SK-N-SH (cell line): ENCODE data around the gene MTRF1. TPM values are rescaled to one million over a fixed set of nuclear protein-coding genes. Genes with fewer than 3 reads are reported as not detected.

Experiments
- CTCF ChIA-PET: fragments of 300-600, 350-600 bp; formaldehyde crosslinking; extraction: SDS; loops from one replicate; lab custom pipeline; 2021; lab: Yijun Ruan, JAX
- POLR2A ChIA-PET: fragments of 350-600 bp; sonication (Branson Sonifier 250); formaldehyde crosslinking; extraction: SDS; loops from one replicate; lab custom pipeline; 2020; ENCODE audit warnings: antibody characterized with exemption, inconsistent platforms; lab: Yijun Ruan, JAX
- DNase-seq: peaks from one replicate; pipeline ENCODE4 v3.0.0; 2012
- H2AFZ ChIP-seq: fragments of 200-600 bp; sonication (generic); 2 replicates; pipeline ENCODE4 v1.8.1; 2016; ENCODE audit warnings: antibody characterized with exemption, mild to moderate bottlenecking, low read depth
- H3F3A ChIP-seq: fragments of 200-600 bp; sonication (generic); replicated peaks from 2 replicates; pipeline ENCODE3; 2016; ENCODE audit warnings: antibody characterized with exemption, mild to moderate bottlenecking; ENCODE audit not compliant: insufficient read depth
- H3K27ac ChIP-seq, 2 experiments: fragments of 200-500 bp in 1 of 2; fragments of 200-600 bp in 1 of 2; sonication (Bioruptor generic) in 1 of 2; sonication (generic), shearing (Covaris generic) in 1 of 2; 2 replicates each; pipeline versions ENCODE4 v1.5.1 to v1.6.1; 2014 to 2016; ENCODE audit warnings: low read depth in 2 of 2, inconsistent platforms in 1 of 2, low read length in 1 of 2, mild to moderate bottlenecking in 1 of 2, mixed read lengths in 1 of 2
- H3K27me3 ChIP-seq: fragments of 200-600 bp; sonication (generic), shearing (Covaris generic); 2 replicates; pipeline ENCODE4 v1.6.1; 2016; ENCODE audit warnings: mixed run types; ENCODE audit not compliant: insufficient read depth
- H3K36me3 ChIP-seq, 2 experiments: fragments of 200-500 bp in 1 of 2; fragments of 200-600 bp in 1 of 2; sonication (Bioruptor generic) in 1 of 2; sonication (generic) in 1 of 2; replicated peaks in 1 of 2; 2 replicates each; pipeline versions ENCODE3 to v1.5.1; 2014 to 2016; ENCODE audit warnings: low read length in 1 of 2, mild to moderate bottlenecking in 1 of 2; ENCODE audit not compliant: insufficient read depth in 2 of 2, control insufficient read depth in 1 of 2
- H3K4me1 ChIP-seq, 2 experiments: fragments of 200-500 bp in 1 of 2; fragments of 200-600 bp in 1 of 2; sonication (Bioruptor generic) in 1 of 2; sonication (generic), shearing (Covaris generic) in 1 of 2; 2 replicates each; pipeline versions ENCODE4 v1.5.1 to v1.6.1; 2014 to 2016; ENCODE audit warnings: low read depth in 1 of 2, low read length in 1 of 2, mixed run types in 1 of 2; ENCODE audit not compliant: insufficient read depth in 2 of 2, control insufficient read depth in 1 of 2
- H3K4me2 ChIP-seq: fragments of 200-600 bp; sonication (generic), shearing (Covaris generic); 2 replicates; pipeline ENCODE4 v1.6.1; 2017; ENCODE audit warnings: mixed run types
- H3K4me3 ChIP-seq, 2 experiments: fragments of 200-500 bp in 1 of 2; fragments of 200-600 bp in 1 of 2; sonication (Bioruptor generic) in 1 of 2; sonication (generic), shearing (Covaris generic) in 1 of 2; 2 replicates each; pipeline versions ENCODE4 v1.5.1 to v1.8.1; 2014 to 2016; ENCODE audit warnings: low read depth in 2 of 2, inconsistent platforms in 1 of 2, low read length in 1 of 2, mild to moderate bottlenecking in 1 of 2, mixed read lengths in 1 of 2, moderate library complexity in 1 of 2
- H3K79me2 ChIP-seq: fragments of 200-600 bp; sonication (generic); 2 replicates; pipeline ENCODE4 v1.8.1; 2017; ENCODE audit warnings: mild to moderate bottlenecking; ENCODE audit not compliant: insufficient read depth
- H3K9ac ChIP-seq: fragments of 200-600 bp; sonication (generic); 2 replicates; pipeline ENCODE4 v1.6.1; 2017; ENCODE audit warnings: mixed run types
- H3K9me2 ChIP-seq: fragments of 200-600 bp; sonication (generic); 2 replicates; pipeline ENCODE4 v1.6.1; 2017; ENCODE audit warnings: mixed run types
- H3K9me3 ChIP-seq: fragments of 200-600 bp; sonication (generic); 2 replicates; pipeline ENCODE4 v1.6.1; 2017; ENCODE audit warnings: mixed run types, mild to moderate bottlenecking, moderate library complexity
- H4K20me1 ChIP-seq: fragments of 200-600 bp; sonication (generic); 2 replicates; pipeline ENCODE4 v1.6.1; 2017; ENCODE audit warnings: mild to moderate bottlenecking, mixed run types; ENCODE audit not compliant: insufficient read depth
- CHD2 ChIP-seq: fragments of 150-350 bp; IDR thresholded peaks from 2 replicates; pipeline ENCODE4 v1.6.1; 2018; ENCODE audit warnings: low read length; ENCODE audit not compliant: partially characterized antibody
- ELF1 ChIP-seq: IDR thresholded peaks from 2 replicates; pipeline ENCODE4 v1.4.0; 2012
- EP300 ChIP-seq, 2 experiments: IDR thresholded peaks; 2 replicates each; pipeline versions ENCODE4 v1.4.0 to v1.6.1; 2012; ENCODE audit warnings: borderline replicate concordance in 1 of 2, low read depth in 1 of 2, low read length in 1 of 2
- EZH2phosphoT487 ChIP-seq: fragments of 200-600 bp; sonication (generic); IDR thresholded peaks from 2 replicates; pipeline ENCODE4 v1.6.1; 2017; ENCODE audit warnings: low read depth, mixed run types, mild to moderate bottlenecking, antibody characterized with exemption, moderate library complexity, borderline replicate concordance
- FOSL2 ChIP-seq: IDR thresholded peaks from 2 replicates; pipeline ENCODE4 v1.4.0; 2012; ENCODE audit warnings: low read depth, mild to moderate bottlenecking, moderate library complexity, borderline replicate concordance
- FOXM1 ChIP-seq: IDR thresholded peaks from 2 replicates; pipeline ENCODE4 v1.4.0; 2012; ENCODE audit warnings: low read depth, mild to moderate bottlenecking
- GABPA ChIP-seq: IDR thresholded peaks from 2 replicates; pipeline ENCODE4 v1.4.0; 2012; ENCODE audit warnings: low read depth, mild to moderate bottlenecking
- IRF3 ChIP-seq: fragments of 150-350 bp; IDR thresholded peaks from 2 replicates; pipeline ENCODE4 v1.6.1; 2016; ENCODE audit warnings: mild to moderate bottlenecking, low read depth, low read length
- MEF2A ChIP-seq: IDR thresholded peaks from 2 replicates; pipeline ENCODE4 v1.4.0; 2012; ENCODE audit warnings: low read depth, borderline replicate concordance
- NRF1 ChIP-seq: IDR thresholded peaks from 2 replicates; pipeline ENCODE4 v1.6.1; 2012; ENCODE audit warnings: low read depth, mild to moderate bottlenecking, low read length
- POLR2AphosphoS5 ChIP-seq: IDR thresholded peaks from 2 replicates; pipeline ENCODE4 v1.6.1; 2012; ENCODE audit warnings: low read depth, low read length
- RCOR1 ChIP-seq: fragments of 150-350 bp; IDR thresholded peaks from 2 replicates; pipeline ENCODE4 v1.6.1; 2017; ENCODE audit warnings: antibody characterized with exemption, low read length
- RFX5 ChIP-seq: IDR thresholded peaks from 2 replicates; pipeline ENCODE4 v1.6.1; 2012; ENCODE audit warnings: mild to moderate bottlenecking, improper control_type of control experiment, low read length
- RXRA ChIP-seq: IDR thresholded peaks from 2 replicates; pipeline ENCODE4 v1.4.0; 2012; ENCODE audit warnings: low read depth, mild to moderate bottlenecking, borderline replicate concordance
- TCF12 ChIP-seq: IDR thresholded peaks from 2 replicates; pipeline ENCODE4 v1.4.0; 2012
- USF1 ChIP-seq: IDR thresholded peaks from 2 replicates; pipeline ENCODE4 v1.4.0; 2012; ENCODE audit warnings: low read depth, borderline replicate concordance
- USF2 ChIP-seq: fragments of 150-350 bp; IDR thresholded peaks from 2 replicates; pipeline ENCODE4 v1.6.1; 2017; ENCODE audit warnings: antibody characterized with exemption, low read length, low read depth, borderline replicate concordance
- ZBTB33 ChIP-seq: IDR thresholded peaks from 2 replicates; pipeline ENCODE4 v1.4.0; 2012; ENCODE audit warnings: low read depth, borderline replicate concordance
- WGBS: methylation state at CpG from one replicate; pipeline ENCODE4 v1.1.6; 2017; ENCODE audit warnings: low lambda C conversion rate; 5-methylcytosine and 5-hydroxymethylcytosine counted together
- polyA plus RNA-seq, 3 experiments: library from polyadenylated mRNA; depleted of rRNA; stranded (reverse); fragments of >200 nt; gene quantifications; 2 replicates each; pipeline ENCODE4 v1.2.3, GENCODE V29; 2012

Gene MTRF1
- polyA plus RNA-seq, 1 of the 3 experiments (the other 2 are of a cell fraction), result 9.2 TPM

GRCh38 chr13:41302743-41303142 lies 39.4 kb upstream of the MTRF1 start:
- peaks cover 0 to 6% of the 10 kb centered on the region in 2 experiments; a peak in 1 of 4 replicates for H3K4me1 ChIP-seq

More at GRCh38 chr13:41302743-41303142, 39.4 kb upstream of the MTRF1 start:
- no peaks in the 10 kb centered on the region for H3K79me2 ChIP-seq
- H3K4me2 ChIP-seq, result no peak overlapping the region
- no peaks in the 10 kb centered on the region for H3K9me3 ChIP-seq
- H4K20me1 ChIP-seq, result no peaks in the 10 kb centered on the region
- H3K9ac ChIP-seq, result no peak overlapping the region
- POLR2A ChIA-PET, result no interaction called here
- no peak overlapping the region for H3K27ac ChIP-seq
- 100% methylated on average over 3 of the region's 3 CpGs for WGBS
- no peaks in the 10 kb centered on the region for H3K27me3 ChIP-seq
- no peak overlapping the region for H2AFZ ChIP-seq
- H3F3A ChIP-seq, result no peaks in the 10 kb centered on the region
- no peak for TF ChIP-seq RXRA
- TF ChIP-seq TCF12, result no peak
- TF ChIP-seq CHD2, result no peak
- no peak for TF ChIP-seq RFX5
- no peak for TF ChIP-seq MEF2A
- TF ChIP-seq EZH2phosphoT487, result no peak
- TF ChIP-seq NRF1, result no peak
- TF ChIP-seq GABPA, result no peak
- TF ChIP-seq USF2, result no peak
- no peak for TF ChIP-seq USF1
- TF ChIP-seq RCOR1, result no peak
- TF ChIP-seq POLR2AphosphoS5, result no peak
- no peak for TF ChIP-seq EP300 (IDR thresholded peaks at IDR 0.05; ENCODE audit: borderline replicate concordance in 1 of 2, low read depth in 1 of 2, low read length in 1 of 2)
- no peak for TF ChIP-seq FOSL2
- TF ChIP-seq ZBTB33, result no peak
- no peak for TF ChIP-seq FOXM1
- TF ChIP-seq IRF3, result no peak
- TF ChIP-seq ELF1, result no peak
- TF ChIP-seq, all 33 proteins: peak for 0
- no peaks in the 10 kb centered on the region for H3K36me3 ChIP-seq
- CTCF ChIA-PET, result no interaction called here
- H3K4me3 ChIP-seq, result no peak overlapping the region
- no peak for DNase-seq
- no peaks in the 10 kb centered on the region for H3K9me2 ChIP-seq
